Retinal pigment epithelial cell (primary cell): Measurements from ENCODE around the gene SEMA4F.
A peak's percentile ranks its signal among the peaks of the same experiment; 100 is the strongest.

ENCODE experiments used
- DNase-seq: peaks from one replicate; pipeline ENCODE4 v3.0.0-alpha.2; 2010; ENCODE audit warnings: low read depth
- H3K4me3 ChIP-seq: 2 replicates; pipeline ENCODE4 v1.5.1; 2011; ENCODE audit warnings: mild to moderate bottlenecking, low read length, control low read depth, moderate library complexity
- CTCF ChIP-seq: conservative IDR thresholded peaks from 2 replicates; pipeline ENCODE4 v1.5.1; 2011; ENCODE audit warnings: low read depth, low read length, control low read depth, inconsistent platforms

SEMA4F gene

GRCh38 chr2:74712223-74713053 lies 58.4 kb downstream of the SEMA4F start:
- no peak for TF ChIP-seq CTCF
- H3K4me3 ChIP-seq = no peak overlapping the region
- DNase-seq = no peak

DNA sequence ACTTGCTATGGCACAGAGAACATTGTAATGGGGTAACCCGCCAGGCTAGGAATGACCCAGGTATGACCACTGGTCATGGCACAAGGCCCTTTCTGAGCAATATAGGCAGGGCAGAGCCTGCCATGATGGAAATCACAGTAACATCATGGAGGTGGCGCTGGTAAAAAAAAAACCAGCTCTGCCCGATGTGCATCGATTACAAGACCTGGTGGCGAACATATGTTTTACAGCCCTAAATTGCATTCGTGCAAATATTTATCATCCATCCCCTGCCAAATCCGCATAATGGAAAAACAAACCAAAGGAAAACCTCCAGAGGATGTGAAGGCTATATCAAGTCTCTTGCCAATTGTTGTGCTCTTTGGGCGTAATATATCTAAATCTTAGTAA lies 60.6 kb downstream of the SEMA4F start:
- H3K4me3 ChIP-seq = peak overlapping the region; percentile 54
- TF ChIP-seq CTCF = no peak
- DNase-seq = no peak

DNA sequence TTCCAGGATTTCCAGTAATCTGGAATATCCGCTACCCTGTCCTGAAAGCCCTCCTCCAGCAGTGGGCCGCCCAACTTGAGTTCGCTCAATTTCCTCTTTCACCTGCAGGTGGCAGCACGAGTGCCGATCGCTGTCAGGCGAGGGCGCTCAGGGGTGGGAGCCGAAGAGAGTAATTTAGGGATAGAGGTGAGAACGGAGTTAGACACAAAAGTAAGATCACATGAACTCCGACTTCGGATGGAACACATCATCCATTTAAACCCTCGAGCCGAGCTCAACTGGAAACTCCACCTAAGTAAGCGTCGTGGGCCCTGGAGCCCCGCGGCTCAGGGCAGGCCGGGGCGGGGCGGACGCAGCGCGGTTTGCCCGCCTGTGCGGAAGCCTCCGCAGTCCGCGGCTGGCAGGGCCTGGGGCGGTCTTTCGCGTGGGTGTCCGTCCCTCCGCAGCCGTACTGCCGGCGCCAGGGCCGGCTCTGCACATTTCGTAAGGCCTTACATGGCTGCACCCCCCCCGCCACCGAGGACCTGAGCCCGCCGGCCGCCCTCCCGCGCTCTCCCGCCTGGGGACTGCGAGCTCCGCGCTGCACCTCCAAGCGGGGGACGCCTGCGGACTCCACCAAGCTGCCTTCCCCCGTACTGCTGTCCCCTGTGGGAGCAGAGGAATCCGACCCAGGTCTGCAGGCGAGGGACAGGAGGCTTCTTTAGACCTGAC lies 61.2 kb downstream of the SEMA4F start:
- no peak for DNase-seq
- H3K4me3 ChIP-seq = peak overlapping the region; percentile 54
- peak; percentile 90 for TF ChIP-seq CTCF

- no peak for TF ChIP-seq CTCF
- peak overlapping the region; percentile 54 for H3K4me3 ChIP-seq
- DNase-seq = no peak
Measured at GRCh38 chr2:74715880-74716279, 61.8 kb downstream of the SEMA4F start.

- no peak overlapping the region for H3K4me3 ChIP-seq
- no peak for TF ChIP-seq CTCF
- DNase-seq = no peak
Measured at GRCh38 chr2:74719066-74719465, 65.0 kb downstream of the SEMA4F start.

- no peak for DNase-seq
- no peak overlapping the region for H3K4me3 ChIP-seq
- TF ChIP-seq CTCF = no peak
Measured at GRCh38 chr2:74721316-74721715, 67.3 kb downstream of the SEMA4F start.

DNA sequence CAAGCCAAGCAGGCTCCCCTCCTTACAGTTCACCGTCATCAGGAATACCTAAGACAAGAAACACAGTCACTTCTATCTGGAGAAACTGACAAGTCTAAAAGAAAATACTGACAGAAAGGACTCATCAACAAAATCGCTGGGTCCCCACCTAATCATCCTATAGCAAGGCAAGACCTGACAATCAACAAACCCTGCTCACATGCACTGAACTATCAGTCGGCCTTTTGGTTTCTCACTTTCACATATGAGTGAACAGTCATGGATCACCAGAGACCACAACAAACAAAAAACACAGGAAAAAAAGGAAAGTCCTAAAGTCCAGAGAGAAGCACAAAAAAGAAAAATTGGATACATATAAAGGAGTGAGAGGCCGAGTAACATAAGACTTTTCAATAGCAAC lies 70.4 kb downstream of the SEMA4F start:
- DNase-seq = no peak
- TF ChIP-seq CTCF = no peak

More for the DNA sequence above, 70.4 kb downstream of the SEMA4F start:
- no peak overlapping the region for H3K4me3 ChIP-seq
